ENCODE results near the gene NFIB. TPM values are rescaled to one million over a fixed set of nuclear protein-coding genes. Genes with fewer than 3 reads are reported as not detected.

NFIB gene
- total and polyA plus RNA-seq, 2 of the 4 experiments (the other 2 are of a cell fraction) = 1.4 to 2.0 TPM

DNA sequence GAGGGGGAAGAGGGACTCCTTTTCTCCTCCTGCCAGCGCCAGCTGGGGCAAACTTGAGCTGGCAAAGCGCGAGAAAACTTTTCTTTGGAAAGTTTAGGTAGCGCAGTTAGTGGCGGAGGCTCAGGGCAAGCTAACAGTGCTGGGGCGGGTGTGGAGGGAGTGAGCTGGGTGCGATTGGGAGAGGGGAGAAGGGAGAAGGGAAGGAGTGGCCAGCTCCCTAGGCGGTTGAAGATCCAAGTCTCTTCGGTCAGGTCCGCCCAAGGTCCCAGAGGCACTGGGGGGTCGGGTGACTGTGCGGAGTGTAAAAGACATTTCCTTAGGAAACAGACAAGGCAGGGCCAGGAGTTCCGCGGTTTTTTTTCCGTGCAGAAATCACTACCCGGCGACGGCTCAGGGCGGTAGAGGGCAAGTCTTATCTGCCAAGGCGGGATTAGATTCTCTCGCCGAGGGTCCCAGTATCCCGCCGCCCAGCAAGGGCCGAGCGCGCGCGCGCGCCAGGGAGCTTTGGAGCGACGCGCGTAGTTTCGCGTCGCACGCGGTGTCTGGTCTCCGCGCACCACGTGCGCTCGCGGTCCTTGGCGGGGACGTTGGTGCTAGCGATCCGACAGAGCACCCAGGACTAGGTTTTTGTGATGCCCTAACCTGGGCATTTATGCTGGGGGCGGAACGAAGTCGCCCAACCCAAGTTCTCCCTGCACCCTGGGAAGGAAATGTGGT lies 33.6 kb upstream of the NFIB start:
- intact Hi-C loops (cut with micrococcal nuclease) (no loop called here), in situ Hi-C loops (cut with MboI; ENCODE audit: low sequenced_read_pairs) (no loop called here), dilution Hi-C loops (cut with HindIII; ENCODE audit: low sequenced_read_pairs, unreplicated experiment) (no loop called here)
- Histone ChIP-seq H2BK15ac (ENCODE audit: low read depth, low read length) (no peak overlapping the region), H3K79me1 (ENCODE audit: low read depth in 1 of 2, low read length in 2 of 2) (no peaks in the 10 kb centered on the region), H3K9me1 (ENCODE audit: insufficient read depth, low read length) (no peaks in the 10 kb centered on the region), H3K14ac (replicated peaks; ENCODE audit: low read depth, low read length) (no peak overlapping the region), H3K4me1 (ENCODE audit: control insufficient read depth, insufficient read depth, low read length) (peaks cover 2% of the 10 kb centered on the region; the same call in 1 of the 2 replicates), H2AK5ac (ENCODE audit: low read depth, low read length) (no peak overlapping the region), H3K4me3 (ENCODE audit: insufficient read depth, low read depth, low read length) (no peak overlapping the region), H2AFZ (replicated peaks; ENCODE audit: low read length, poor library complexity) (no peak overlapping the region), H3K9me3 (ENCODE audit: control insufficient read depth, insufficient read depth, low read length) (peaks cover 8% of the 10 kb centered on the region; the same call in 1 of the 2 replicates), H4K5ac (ENCODE audit: low read depth, low read length) (no peak overlapping the region), H4K20me1 (ENCODE audit: insufficient read depth, low read length) (peaks cover 11% of the 10 kb centered on the region; the same call in 1 of the 2 replicates), H3K4ac (ENCODE audit: low read depth, low read length) (no peak overlapping the region), H3K18ac (ENCODE audit: low read depth, low read length) (no peak overlapping the region), H3K36me3 (ENCODE audit: control insufficient read depth, insufficient read depth, low read length) (no peaks in the 10 kb centered on the region), H4K91ac (ENCODE audit: insufficient read depth, low read depth, low read length) (no peak overlapping the region), H3K27ac (ENCODE audit: insufficient read depth, low read length) (no peak overlapping the region), H3K9ac (ENCODE audit: low read depth, low read length) (no peak overlapping the region), H2BK20ac (ENCODE audit: low read depth, low read length) (no peak overlapping the region), H3K27me3 (ENCODE audit: control insufficient read depth, insufficient read depth, low read length) (peaks cover 95% of the 10 kb centered on the region), H3K56ac (ENCODE audit: extremely low read depth, insufficient read depth, low read length) (no peak overlapping the region), H2BK5ac (ENCODE audit: low read depth, low read length, poor library complexity, severe bottlenecking) (no peak overlapping the region), H2AK9ac (replicated peaks; ENCODE audit: low read depth, low read length, poor library complexity) (peak overlapping the region; percentile 12), H3K23ac (ENCODE audit: low read depth, low read length) (no peak overlapping the region), H3K4me2 (ENCODE audit: low read depth, low read length) (peak overlapping the region; percentile 38; the same call in 1 of the 2 replicates), H2BK120ac (ENCODE audit: low read depth, low read length) (no peak overlapping the region), H4K8ac (ENCODE audit: low read depth in 2 of 2, low read length in 2 of 2) (no peak overlapping the region)
- 1% methylated on average over 21 of the region's 53 CpGs; no CpG with 5 or more reads in 1 of the 2 experiments for WGBS, 2 experiments (ENCODE audit: extremely low coverage in 2 of 2, insufficient read length in 1 of 2)
- no TSS peak for BruUV-seq (replicated peaks)
- ChIA-PET CTCF (no interaction called here), POLR2A (ENCODE audit: unreplicated experiment) (no interaction called here)
- TF ChIP-seq BHLHE40 (IDR thresholded peaks at IDR 0.05; ENCODE audit: low read depth, low read length) (no peak), POLR2A (IDR thresholded peaks at IDR 0.05; ENCODE audit: low read depth, low read length) (no peak)
- peak; percentile 16; the same call in 1 of the 2 replicates for ATAC-seq (ENCODE audit: low read depth)
- no peak for DNase-seq
